Measurements from ENCODE around the gene HOXC5.
A peak's percentile ranks its signal among the peaks of the same experiment; 100 is the strongest.

Gene HOXC5

DNA sequence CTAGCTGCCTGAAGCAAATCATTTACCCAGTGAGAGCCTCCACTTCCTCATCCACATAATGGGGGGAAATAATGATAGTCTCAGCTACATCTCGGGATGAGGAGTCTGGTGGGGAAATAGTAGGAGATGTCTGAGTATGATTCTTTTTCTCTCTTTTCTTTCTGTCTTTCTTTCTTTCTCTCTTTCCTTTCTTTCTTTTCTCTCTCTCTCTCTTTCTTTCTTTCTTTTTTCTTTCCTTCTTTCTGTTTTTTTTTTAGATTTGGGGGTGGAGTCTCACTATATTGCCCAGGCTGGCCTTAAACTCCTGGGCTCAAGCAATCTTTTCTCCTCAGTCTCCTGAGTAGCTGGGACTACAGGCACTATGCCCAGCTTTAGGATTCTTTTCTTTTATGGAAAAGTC lies 33.6 kb downstream of the HOXC5 start:
- DNase-seq (ENCODE audit: low read depth): no peak

DNA sequence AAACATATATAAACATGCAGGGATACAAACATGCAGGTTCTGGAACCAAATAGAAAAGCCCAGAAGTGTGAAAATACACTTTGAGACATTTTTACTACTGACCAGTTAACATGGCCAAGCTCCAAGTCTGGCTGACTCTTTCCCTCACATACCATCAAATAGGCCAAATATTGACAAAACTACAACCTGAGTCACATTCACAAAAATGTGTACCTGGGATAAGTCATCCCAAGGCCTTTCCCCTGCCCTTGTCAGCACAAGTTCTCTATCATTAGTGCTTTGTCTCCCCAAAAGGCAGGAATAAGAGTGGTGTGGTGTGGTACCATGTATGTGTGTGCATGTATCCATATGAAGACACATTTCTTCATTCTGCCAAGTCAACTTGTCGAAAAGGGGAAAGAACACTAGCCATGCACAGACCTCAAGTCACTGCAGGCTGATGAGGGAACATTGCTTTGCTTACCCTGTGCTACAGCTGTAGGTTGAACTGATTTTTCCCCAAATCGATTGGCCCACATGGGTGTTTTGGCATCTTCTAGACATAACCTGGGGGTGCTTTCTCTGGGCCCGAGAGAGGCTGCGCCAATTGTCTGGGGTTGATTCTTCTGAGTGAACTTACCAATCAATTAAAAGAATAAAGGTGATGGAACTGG lies 35.7 kb downstream of the HOXC5 start:
- DNase-seq (ENCODE audit: low read depth): no peak

DNA sequence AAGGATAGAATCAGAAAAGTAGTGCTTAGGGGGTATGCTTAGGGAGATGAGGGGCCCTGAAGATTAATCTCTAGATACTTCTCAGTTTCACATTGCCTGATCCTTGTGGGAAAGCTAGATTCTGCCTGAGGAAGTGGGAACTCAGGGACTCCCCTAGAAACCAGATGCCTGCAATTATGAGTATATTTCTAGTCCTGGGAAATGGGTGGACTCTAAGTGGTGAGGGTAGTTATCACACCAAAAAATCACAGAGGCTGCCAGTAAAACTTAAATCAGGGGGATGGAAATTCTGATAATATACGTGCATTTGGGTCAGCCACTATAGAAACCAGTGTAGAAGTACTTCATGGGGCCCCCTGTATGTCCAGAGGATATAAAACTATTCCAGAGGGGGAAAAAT lies 39.1 kb downstream of the HOXC5 start:
- no peak for DNase-seq (ENCODE audit: low read depth)

DNA sequence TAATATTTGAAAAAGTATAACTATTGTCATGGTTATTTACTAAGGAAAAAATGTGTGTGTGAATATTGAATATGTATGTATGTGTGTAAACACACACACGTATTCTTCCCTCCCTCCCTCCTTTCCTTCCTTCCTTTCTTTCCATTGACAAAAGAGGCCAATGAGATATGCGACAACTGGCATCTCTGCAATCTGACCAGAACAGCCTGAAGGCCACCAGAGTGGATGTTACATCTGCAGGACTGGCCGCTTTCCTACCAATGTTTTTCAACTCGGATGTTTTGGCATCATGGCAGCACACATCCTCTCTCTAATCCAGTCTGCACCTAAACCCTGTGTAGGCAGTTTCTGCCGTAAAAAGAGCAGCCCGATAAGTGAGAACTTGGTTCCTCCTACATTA lies 41.5 kb downstream of the HOXC5 start:
- no peak for DNase-seq (ENCODE audit: low read depth)

DNA sequence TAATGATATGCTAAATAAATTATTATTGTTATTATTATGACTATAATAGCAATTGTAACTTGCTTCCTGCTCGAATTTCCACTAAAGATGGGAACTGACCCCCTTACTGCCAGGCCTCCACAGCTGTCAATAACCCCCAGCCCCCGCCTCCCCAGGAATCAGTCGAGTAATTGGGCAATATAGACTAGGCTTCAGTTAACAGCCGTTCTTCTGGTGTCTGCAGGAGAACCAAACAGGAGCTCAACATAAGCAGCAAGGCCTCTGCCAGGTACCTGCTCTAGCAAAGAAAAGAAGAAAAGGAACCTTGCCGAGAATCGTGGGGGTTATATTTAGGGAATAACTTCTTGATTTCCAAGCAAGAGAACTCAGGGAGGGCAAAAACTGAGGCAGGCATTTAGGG lies 42.6 kb downstream of the HOXC5 start:
- no peak for DNase-seq (ENCODE audit: low read depth)

DNA sequence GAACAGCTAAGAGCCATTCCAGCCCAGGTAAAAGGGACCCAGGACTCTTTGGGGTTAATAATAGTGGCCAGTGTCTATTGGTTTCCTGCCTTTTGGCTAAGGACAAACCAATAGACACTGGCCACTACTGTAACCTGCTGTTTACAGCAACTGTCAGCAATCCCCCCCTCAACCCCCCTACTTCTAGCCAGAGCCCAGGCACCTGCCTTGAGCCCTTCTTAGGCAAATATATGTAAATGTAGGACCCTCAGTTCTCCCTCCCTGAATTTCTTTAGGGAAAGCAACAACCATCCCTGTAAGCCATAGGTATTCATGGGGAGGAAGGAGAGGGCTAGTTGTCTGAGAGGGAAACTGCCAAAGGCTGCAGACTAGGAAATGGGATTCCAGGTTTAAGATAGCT lies 43.1 kb downstream of the HOXC5 start:
- DNase-seq (ENCODE audit: low read depth): no peak

DNA sequence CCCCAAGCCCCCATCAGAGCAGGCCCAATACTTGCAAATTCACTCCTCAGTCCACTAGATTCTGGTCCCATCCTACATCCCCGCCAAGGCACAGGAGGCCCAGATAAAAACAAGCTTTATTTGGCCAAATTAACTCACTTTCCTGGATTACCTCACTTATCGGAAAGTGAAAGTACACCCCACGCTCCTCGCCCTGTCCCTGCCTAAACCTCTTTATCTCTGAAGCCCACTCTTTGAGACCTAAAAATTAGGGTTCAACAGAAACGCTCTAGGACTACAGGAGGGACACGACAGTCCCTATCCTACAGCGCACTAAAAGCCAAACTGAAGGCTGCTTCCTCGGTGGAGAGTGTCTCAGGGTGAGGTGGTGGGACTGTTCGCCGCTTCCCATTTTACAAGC lies 45.0 kb downstream of the HOXC5 start:
- peak; percentile 21 for DNase-seq (ENCODE audit: low read depth)

DNA sequence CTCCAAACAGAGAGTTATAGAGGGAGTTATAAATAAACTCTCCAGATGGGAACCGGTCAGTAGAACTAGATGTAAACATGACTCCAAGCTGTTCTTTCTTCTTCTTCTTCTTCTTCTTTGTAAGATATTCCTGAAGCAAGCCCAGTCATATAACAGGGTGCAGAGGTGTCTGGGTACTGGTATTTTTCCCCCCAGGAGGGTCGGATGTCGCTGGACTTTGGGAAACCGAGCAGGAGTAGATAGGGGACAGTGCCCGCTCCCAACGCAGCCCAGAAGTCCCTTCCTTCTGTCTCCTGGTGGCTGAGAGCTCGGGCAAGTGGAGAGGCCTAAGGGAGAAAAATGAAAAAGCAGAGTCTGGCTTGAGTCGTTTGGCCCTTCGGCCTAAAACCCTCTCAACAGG lies 46.3 kb downstream of the HOXC5 start:
- DNase-seq (ENCODE audit: low read depth): peak; percentile 24

DNA sequence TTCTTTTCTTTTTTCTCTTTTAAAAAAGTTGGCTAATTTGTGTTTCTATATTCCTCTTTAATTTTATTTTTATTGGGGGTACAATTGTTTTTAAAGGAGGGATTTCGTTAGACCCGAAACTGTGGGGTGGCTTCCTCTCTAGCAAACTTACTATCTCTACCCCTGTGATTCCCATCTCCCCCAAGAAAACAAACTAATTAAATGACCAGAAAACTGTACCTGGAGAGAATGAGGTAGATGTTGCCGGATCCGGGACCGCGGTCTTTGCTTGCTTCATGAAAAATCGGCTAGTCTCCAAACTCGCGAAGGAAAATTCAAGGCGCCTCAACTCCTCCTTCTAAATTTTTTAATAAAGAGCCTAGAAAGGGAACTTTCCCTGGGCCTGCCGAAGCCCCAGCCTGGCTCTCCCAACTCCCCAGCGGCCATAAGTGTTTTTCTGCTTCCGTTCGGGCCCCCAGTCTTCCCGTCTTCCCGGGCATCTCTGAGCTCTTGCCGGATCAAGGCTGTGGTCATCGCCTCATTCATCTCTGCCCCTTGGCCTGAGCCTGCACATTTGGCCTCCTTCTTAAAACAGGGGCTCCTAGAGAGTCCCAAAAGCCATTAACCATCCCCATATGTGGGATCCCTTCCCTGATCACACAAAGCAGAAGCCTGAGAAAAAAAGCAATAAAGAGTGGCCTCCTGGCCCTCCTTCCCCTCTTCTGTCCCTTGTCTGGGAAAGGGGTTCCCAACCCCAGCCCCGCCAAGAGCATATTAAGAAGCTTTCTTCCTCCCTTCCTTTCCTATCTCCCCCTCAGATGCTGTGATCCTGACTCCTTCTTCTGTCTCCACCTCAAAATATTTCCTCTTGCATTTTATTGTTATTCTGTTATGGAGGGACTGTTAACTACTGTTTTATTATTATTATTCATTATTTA lies 47.4 kb downstream of the HOXC5 start:
- peak; percentile 56 for DNase-seq (ENCODE audit: low read depth)

DNA sequence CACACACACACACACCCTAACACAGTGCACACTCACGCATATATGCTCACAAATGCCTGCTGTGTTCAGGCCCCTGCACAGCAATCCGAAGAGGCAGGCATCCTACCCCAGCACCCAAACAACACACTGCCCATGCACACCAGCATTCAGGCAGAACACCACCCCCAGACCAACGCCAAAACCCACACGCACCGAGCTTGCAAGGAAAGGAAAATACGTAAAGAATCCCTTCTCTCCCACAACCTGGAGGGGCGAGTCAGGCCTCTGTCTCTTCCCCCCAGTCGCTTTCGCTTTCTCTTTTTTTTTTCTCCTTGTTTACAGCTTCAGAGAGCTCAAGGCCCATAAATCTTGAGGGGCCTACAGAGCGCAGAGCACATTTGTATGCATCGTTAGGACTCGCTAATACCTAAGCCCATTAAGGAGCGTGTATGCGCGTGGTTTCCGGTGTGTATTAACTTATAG lies 48.2 kb downstream of the HOXC5 start:
- DNase-seq (ENCODE audit: low read depth): peak; percentile 85

DNA sequence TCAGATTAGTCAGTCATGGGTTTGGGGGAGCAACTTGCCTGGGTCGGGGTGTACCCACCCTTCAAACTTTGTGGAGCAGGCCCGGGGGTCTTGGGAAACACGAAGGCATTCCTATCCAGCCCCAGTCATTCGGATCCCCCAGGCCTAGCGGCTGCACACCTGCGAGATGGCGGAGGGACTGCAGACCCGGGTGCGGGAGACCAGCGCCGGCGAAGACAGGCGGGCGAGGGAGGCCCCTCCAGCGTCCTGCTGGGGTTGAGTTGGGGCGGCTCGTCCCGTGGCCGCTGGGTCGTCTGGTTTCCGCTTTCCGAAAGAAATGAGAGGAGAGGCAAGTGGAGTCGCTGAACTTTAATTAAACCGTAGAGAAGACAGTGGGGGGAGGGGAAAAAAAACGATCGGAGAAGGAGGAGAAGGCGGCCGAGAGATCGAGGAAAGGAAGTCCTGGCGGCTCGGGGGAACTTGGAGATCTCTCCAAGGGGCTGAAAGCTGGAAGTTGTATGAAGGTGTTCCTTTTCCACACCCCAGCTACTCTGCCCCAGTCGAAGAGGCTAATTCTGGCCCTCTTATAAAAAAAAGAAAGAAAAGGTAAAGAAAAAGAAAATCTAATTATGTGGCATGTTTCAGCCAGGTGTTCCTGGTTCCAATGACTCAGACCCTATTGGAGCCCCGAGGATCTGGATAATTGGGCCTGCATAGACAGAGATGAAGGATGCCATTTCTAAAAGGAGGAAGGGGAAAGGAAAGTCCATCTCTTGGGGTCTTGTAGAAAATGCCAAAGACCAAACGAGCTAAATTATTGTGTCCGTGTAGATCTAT lies 48.9 kb downstream of the HOXC5 start:
- DNase-seq (ENCODE audit: low read depth): peak; percentile 60

DNA sequence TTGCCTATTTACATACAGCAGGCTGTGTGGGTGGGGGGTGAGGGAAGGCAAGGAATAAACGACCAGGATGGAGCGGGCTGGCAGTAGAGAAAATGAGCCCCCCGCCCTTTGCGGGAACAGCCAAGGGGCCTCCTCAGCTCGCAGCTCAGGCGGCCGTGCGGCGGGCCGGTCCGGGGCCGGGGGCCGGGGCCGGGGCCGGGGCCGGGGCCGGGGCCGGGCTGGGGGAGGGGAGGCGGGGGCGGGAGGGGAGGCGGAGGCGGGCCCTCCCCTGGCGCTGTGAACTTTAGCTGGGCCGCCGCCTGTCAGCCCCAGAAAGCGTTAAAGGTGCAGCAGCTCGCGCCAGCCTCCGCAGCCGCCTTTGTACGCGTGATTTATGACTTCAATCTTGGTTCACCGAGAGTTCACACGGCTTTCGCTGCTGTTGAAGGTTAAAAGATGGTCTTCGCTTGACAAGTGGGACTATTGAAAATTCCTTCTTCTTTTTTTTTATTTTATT lies 49.6 kb downstream of the HOXC5 start:
- DNase-seq (ENCODE audit: low read depth): peak; percentile 82
